ENCODE results near the gene PPP2R2C. TPM values are rescaled to one million over a fixed set of nuclear protein-coding genes. Genes with fewer than 3 reads are reported as not detected.

PPP2R2C gene
- total and polyA plus RNA-seq, 4 experiments from 2014 or later, result not detected

DNA sequence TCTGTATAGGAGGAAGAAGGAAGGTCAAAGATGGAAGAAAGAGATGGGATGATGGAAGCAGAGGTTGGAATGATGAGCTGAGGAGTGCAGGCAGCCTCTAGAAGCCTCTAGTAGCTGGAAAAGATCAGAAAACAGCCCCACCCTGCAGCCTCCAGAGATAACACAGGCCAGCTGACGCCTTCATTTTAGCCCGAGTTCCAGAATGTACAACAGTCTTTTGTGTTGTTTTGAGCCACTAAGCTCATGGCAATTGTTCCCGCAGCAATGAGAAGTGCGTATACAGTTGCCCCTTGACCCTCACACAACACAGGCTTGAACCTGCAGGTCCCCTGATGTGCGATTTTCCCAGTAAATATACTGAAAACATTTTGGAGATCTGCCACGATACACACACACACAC, 130.7 kb downstream of the PPP2R2C start:
- DNase-seq, result no peak
- H3K27ac Mint-ChIP-seq, result no peak overlapping the region
- no peak overlapping the region for H3K4me3 ChIP-seq (ENCODE audit: low read length in 2 of 2)
- H3K4me3 Mint-ChIP-seq, result no peak overlapping the region
- H3K36me3 Mint-ChIP-seq, result no peaks in the 10 kb centered on the region
- H3K9me3 Mint-ChIP-seq, result no peaks in the 10 kb centered on the region
- H3K9me3 ChIP-seq (ENCODE audit: control insufficient read depth in 1 of 2, low read length in 2 of 2), result no peaks in the 10 kb centered on the region
- intact Hi-C loops (cut with micrococcal nuclease), result no loop called here
- H3K36me3 ChIP-seq (ENCODE audit: insufficient read depth, low read length), result no peaks in the 10 kb centered on the region
- peaks cover 22% of the 10 kb centered on the region for H3K4me1 ChIP-seq (ENCODE audit: insufficient read depth, low read length)
- peaks cover 18 to 38% (median 23%) of the 10 kb centered on the region in 4 donors for H3K4me1 Mint-ChIP-seq
- ChIA-PET CTCF (ENCODE audit: partially characterized antibody) (interaction anchor here (1.0 to 3.2 kb wide), 2 partner anchors 10 to 16 kb away, joined by 3 to 24 read pairs; no protein-coding TSS in a partner anchor), POLR2A (ENCODE audit: partially characterized antibody) (no interaction called here)
- no peaks in the 10 kb centered on the region for H3K27me3 ChIP-seq (ENCODE audit: insufficient read depth, low read length)
- H3K27ac ChIP-seq (ENCODE audit: low read depth, low read length), result no peak overlapping the region
- peaks cover 5 to 7% of the 10 kb centered on the region in 2 donors for H3K27me3 Mint-ChIP-seq

DNA sequence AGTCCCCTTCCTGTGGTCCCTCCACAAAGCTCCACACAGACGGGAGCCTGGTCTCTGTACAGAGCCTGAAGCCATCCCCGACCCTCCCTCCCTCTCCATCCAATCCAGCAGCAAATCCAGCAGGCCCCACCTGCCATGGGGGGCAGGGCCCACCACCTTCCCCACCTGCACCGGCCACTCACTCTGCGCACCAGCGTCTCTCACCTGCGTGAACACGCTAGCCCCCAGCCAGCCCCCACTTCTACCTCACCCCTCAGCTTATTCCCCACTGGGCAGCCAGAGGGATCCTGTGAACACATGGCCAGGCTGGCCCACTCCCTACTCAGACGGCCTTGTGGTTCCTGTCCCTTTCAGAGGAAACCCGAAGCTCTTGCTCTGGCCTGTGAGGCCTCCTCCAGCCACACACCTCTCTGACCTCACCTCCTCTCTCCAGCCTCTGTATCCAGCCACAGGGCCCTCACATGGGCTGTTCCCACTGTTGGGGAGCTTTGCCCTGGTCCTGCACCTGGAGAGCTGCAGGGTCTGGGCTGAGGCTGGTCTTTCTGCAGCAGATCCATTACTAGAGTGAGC, 131.9 kb downstream of the PPP2R2C start:
- H3K4me3 Mint-ChIP-seq, result no peak overlapping the region
- no peaks in the 10 kb centered on the region for H3K36me3 ChIP-seq (ENCODE audit: insufficient read depth, low read length)
- DNase-seq, result no peak
- ChIA-PET POLR2A (ENCODE audit: partially characterized antibody) (no interaction called here), CTCF (ENCODE audit: partially characterized antibody) (interaction anchor here (1.1 to 3.2 kb wide), 2 partner anchors 9 to 20 kb away, joined by 3 to 24 read pairs; no protein-coding TSS in a partner anchor)
- H3K4me1 ChIP-seq (ENCODE audit: insufficient read depth, low read length), result peaks cover 22% of the 10 kb centered on the region
- H3K27me3 ChIP-seq (ENCODE audit: insufficient read depth, low read length), result no peaks in the 10 kb centered on the region
- no peak overlapping the region for H3K27ac ChIP-seq (ENCODE audit: low read depth, low read length)
- intact Hi-C loops (cut with micrococcal nuclease), result no loop called here
- no peaks in the 10 kb centered on the region for H3K9me3 Mint-ChIP-seq
- H3K36me3 Mint-ChIP-seq, result no peaks in the 10 kb centered on the region
- H3K4me1 Mint-ChIP-seq, result peaks cover 18 to 38% (median 23%) of the 10 kb centered on the region in 4 donors
- H3K27ac Mint-ChIP-seq, result peak overlapping the region in 2 of 7 donors; percentile 7 to 47
- H3K27me3 Mint-ChIP-seq, result peaks cover 3 to 7% of the 10 kb centered on the region in 2 donors
- no peaks in the 10 kb centered on the region for H3K9me3 ChIP-seq (ENCODE audit: control insufficient read depth in 1 of 2, low read length in 2 of 2)
- no peak overlapping the region for H3K4me3 ChIP-seq (ENCODE audit: low read length in 2 of 2)

DNA sequence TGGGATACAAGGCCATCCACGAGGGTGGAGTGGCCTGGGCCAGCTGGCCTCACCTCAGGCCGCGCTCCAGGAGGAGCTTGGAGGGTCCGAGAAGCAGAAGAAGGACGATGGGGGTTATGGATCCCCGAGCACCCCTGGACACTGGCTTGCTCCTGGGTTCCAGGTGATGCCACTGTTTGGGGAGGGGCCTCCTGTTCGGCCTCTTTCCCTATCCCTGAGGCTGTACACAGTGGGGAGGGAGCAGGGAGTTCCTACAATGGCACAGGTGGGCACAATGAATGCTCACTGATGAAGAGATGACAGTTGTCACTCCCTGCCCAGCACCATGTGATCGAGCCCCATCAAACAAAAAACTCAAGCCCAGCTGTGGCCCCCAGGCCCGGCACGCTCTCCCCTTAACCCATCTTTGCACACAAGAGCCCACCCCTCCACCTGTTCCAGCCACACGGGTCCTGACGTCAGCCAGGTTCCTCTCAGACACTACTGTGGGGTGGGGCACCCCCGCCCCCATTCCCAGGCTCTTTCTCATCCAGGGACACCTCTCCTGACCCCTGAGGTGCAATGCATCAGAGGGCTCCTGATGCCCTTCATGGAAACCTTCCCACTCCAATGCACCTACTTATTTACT, 132.5 kb downstream of the PPP2R2C start:
- H3K27ac ChIP-seq (ENCODE audit: low read depth, low read length), result no peak overlapping the region
- POLR2A ChIA-PET (ENCODE audit: partially characterized antibody), result interaction anchor here (0.7 kb wide), 1 partner anchor 15 kb away, joined by 3 read pairs; no protein-coding TSS in a partner anchor
- no peak overlapping the region for H3K4me3 ChIP-seq (ENCODE audit: low read length in 2 of 2)
- no peaks in the 10 kb centered on the region for H3K9me3 ChIP-seq (ENCODE audit: control insufficient read depth in 1 of 2, low read length in 2 of 2)
- peaks cover 22% of the 10 kb centered on the region for H3K4me1 ChIP-seq (ENCODE audit: insufficient read depth, low read length)
- H3K9me3 Mint-ChIP-seq, result peaks cover 0 to under 1% (median 0%) of the 10 kb centered on the region in 8 donors
- no peaks in the 10 kb centered on the region for H3K36me3 ChIP-seq (ENCODE audit: insufficient read depth, low read length)
- no peaks in the 10 kb centered on the region for H3K27me3 ChIP-seq (ENCODE audit: insufficient read depth, low read length)
- H3K36me3 Mint-ChIP-seq, result no peaks in the 10 kb centered on the region
- CTCF ChIA-PET (ENCODE audit: partially characterized antibody), result interaction anchor here (1.1 to 3.2 kb wide), 3 partner anchors 9 to 89 kb away, joined by 3 to 24 read pairs (median 4); no protein-coding TSS in a partner anchor
- peak overlapping the region in 1 of 8 donors; percentile 29 for H3K4me3 Mint-ChIP-seq
- H3K27ac Mint-ChIP-seq, result peak overlapping the region in 3 of 7 donors; percentile 7 to 47 (median 10)
- no peak for DNase-seq
- H3K4me1 Mint-ChIP-seq, result peaks cover 18 to 38% (median 23%) of the 10 kb centered on the region in 4 donors
- intact Hi-C loops (cut with micrococcal nuclease), result no loop called here
- H3K27me3 Mint-ChIP-seq, result peaks cover 3 to 7% of the 10 kb centered on the region in 2 donors

DNA sequence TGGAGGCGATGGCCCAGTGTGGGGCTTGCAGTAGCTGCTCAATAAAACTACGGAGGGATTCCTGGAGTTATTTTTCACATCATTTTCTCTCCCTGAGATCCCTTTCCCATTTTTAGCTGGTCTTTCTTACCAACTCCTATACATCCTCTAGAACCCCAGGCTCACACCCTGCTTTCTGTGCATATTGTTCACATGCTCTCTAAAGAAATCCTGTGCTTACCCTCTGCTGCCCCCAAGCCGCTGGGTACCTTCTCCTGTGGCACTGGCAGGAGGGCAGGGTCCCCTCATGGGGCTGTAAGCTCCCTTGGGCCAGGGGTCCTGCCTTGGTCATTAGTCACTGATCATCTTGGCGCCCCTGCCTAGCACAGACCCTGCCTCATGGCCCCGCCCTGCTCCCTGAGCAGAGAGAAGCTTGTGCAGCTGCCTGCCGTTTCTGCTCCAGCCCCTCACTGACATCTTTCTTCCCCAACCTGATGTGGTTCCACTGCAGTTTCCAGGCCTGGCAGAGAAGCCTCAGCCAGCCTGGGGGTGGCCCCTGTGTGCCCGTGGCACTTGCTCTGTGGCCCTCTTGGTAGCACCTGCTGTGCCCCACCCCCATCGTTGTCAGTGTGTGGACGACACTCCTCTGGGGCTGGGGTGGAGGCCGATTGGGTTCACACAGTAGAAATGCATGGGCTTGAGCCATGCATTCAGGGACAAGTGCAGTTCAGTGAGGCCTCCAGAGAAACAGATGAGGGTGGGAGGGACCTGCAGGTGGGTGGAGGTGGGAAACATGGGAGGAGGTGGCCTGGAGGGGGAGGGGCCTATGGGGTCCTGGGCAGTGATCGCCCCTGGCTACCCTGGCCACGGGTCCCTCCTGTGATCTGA, 133.2 kb downstream of the PPP2R2C start:
- peaks cover 5 to 8% of the 10 kb centered on the region in 2 donors for H3K27me3 Mint-ChIP-seq
- peaks cover 22% of the 10 kb centered on the region for H3K4me1 ChIP-seq (ENCODE audit: insufficient read depth, low read length)
- intact Hi-C loops (cut with micrococcal nuclease), result no loop called here
- peaks cover 0 to 2% (median 0%) of the 10 kb centered on the region in 8 donors for H3K9me3 Mint-ChIP-seq
- H3K9me3 ChIP-seq (ENCODE audit: control insufficient read depth in 1 of 2, low read length in 2 of 2), result no peaks in the 10 kb centered on the region
- no peak overlapping the region for H3K27ac ChIP-seq (ENCODE audit: low read depth, low read length)
- no peak for DNase-seq
- H3K27ac Mint-ChIP-seq, result no peak overlapping the region
- no peaks in the 10 kb centered on the region for H3K36me3 Mint-ChIP-seq
- ChIA-PET CTCF (ENCODE audit: partially characterized antibody) (interaction anchor here (0.6 to 1.6 kb wide), 4 partner anchors 8 to 157 kb away, joined by 3 to 7 read pairs (median 6); no protein-coding TSS in a partner anchor), POLR2A (ENCODE audit: partially characterized antibody) (interaction anchor here (0.7 kb wide), 1 partner anchor 15 kb away, joined by 3 read pairs; no protein-coding TSS in a partner anchor)
- H3K27me3 ChIP-seq (ENCODE audit: insufficient read depth, low read length), result no peaks in the 10 kb centered on the region
- H3K4me1 Mint-ChIP-seq, result peaks cover 18 to 38% (median 23%) of the 10 kb centered on the region in 4 donors
- H3K4me3 ChIP-seq (ENCODE audit: low read length in 2 of 2), result no peak overlapping the region
- no peaks in the 10 kb centered on the region for H3K36me3 ChIP-seq (ENCODE audit: insufficient read depth, low read length)
- H3K4me3 Mint-ChIP-seq, result peak overlapping the region in 2 of 8 donors; percentile 42 to 87

DNA sequence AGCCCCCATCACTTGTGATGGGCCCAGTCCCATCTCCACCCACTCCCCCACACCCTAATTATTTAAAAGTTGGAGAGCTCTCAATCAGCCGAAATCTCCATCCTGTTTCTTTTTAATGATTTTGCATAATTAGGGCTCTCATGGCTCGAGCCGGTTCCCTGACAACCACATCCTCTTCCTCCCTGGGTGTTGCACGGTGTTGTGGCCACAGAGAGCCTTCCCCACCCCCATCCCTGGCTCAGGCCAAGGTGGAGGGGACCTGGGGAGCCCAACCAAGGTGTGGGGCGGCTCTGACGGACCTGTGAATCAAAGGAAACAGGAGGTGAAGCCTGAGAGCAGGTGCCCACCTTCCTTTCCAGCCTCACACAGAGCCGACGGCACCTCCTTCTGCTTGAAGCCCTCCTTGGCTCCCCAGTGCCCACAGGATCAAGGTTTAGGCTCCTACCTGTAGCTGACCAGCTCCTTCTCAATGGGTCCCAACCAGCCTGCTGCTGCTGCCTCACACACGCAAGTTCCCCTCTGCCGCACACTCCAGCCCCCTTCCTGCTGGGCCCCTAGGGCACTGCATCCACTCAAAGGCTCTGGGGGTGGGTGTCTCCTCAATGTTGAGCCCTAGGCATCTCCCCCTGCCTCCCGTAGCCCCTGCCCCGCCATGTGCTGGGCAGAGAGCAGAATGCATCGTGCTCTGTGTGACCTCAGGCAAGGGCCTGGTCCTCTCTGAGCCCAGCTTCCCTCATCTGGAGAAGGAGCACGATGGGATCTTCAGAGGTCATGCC, 134.1 kb downstream of the PPP2R2C start:
- Mint-ChIP-seq H3K4me3 (peak overlapping the region; percentile 45 to 87 (median 78)), H3K27ac (peak overlapping the region in 5 of 7 donors; percentile 19 to 74 (median 32)), H3K27me3 (peaks cover 5 to 8% of the 10 kb centered on the region in 2 donors), H3K36me3 (no peaks in the 10 kb centered on the region), H3K9me3 (peaks cover 0 to 3% (median 0%) of the 10 kb centered on the region in 8 donors), H3K4me1 (peaks cover 18 to 38% (median 23%) of the 10 kb centered on the region in 4 donors)
- intact Hi-C loops (cut with micrococcal nuclease), result no loop called here
- no peak overlapping the region for H3K27ac ChIP-seq (ENCODE audit: low read depth, low read length)
- H3K9me3 ChIP-seq (ENCODE audit: control insufficient read depth in 1 of 2, low read length in 2 of 2), result no peaks in the 10 kb centered on the region
- ChIA-PET CTCF (ENCODE audit: partially characterized antibody) (interaction anchor here (1.0 to 1.6 kb wide), 3 partner anchors 8 to 87 kb away, joined by 4 to 7 read pairs (median 7); no protein-coding TSS in a partner anchor), POLR2A (ENCODE audit: partially characterized antibody) (interaction anchor here (1.0 kb wide), 1 partner anchor 11 kb away, joined by 3 read pairs; no protein-coding TSS in a partner anchor)
- H3K4me3 ChIP-seq (ENCODE audit: low read length in 2 of 2), result peak overlapping the region in 1 of 2 donors; percentile 22
- peaks cover 22% of the 10 kb centered on the region for H3K4me1 ChIP-seq (ENCODE audit: insufficient read depth, low read length)
- H3K27me3 ChIP-seq (ENCODE audit: insufficient read depth, low read length), result no peaks in the 10 kb centered on the region
- DNase-seq, result peak in 1 of 5 donors; percentile 27
- H3K36me3 ChIP-seq (ENCODE audit: insufficient read depth, low read length), result no peaks in the 10 kb centered on the region

DNA sequence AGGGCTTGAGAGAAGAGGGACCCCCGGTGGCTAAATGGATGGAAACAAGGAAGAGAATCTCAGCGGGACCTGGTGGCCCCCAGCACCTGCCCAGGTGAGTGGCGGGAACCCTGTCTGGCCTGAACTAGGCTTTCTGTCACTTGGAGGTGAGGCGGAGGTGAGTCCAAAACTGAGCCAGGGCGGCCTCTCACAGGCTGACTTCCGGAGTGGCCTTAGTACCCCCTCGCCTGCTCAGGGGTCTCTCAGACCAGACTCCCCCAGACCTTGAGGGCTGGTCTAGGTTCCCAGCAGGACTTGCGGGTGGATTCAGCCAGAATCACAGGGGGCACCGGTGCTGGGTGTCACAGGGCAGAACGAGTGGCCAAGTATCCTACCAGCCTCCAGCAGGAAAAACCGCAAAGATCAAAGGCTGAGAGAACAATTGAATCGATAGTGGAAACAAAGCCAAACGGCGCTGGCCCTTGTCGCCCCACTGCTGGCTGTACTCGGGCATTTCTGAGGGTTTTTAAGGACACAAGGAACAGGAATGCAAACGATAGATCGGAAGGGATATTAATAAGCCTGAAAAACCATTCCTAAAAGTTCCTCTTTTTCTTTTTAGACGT, 135.0 kb downstream of the PPP2R2C start:
- POLR2A ChIA-PET (ENCODE audit: partially characterized antibody), result interaction anchor here (1.0 kb wide), 1 partner anchor 10 kb away, joined by 3 read pairs; no protein-coding TSS in a partner anchor
- Mint-ChIP-seq H3K27me3 (peaks cover 7 to 11% of the 10 kb centered on the region in 2 donors), H3K9me3 (peaks cover 0 to 3% (median 0%) of the 10 kb centered on the region in 8 donors), H3K4me1 (peaks cover 18 to 38% (median 24%) of the 10 kb centered on the region in 4 donors), H3K27ac (peak overlapping the region in 2 of 7 donors; percentile 8 to 34), H3K36me3 (no peaks in the 10 kb centered on the region), H3K4me3 (peak overlapping the region; percentile 61 to 87 (median 78))
- intact Hi-C loops (cut with micrococcal nuclease), result no loop called here
- no peaks in the 10 kb centered on the region for H3K27me3 ChIP-seq (ENCODE audit: insufficient read depth, low read length)
- H3K27ac ChIP-seq (ENCODE audit: low read depth, low read length), result no peak overlapping the region
- no peaks in the 10 kb centered on the region for H3K9me3 ChIP-seq (ENCODE audit: control insufficient read depth in 1 of 2, low read length in 2 of 2)
- CTCF ChIA-PET (ENCODE audit: partially characterized antibody), result interaction anchor here (1.6 kb wide), 1 partner anchor 10 kb away, joined by 7 read pairs; no protein-coding TSS in a partner anchor
- H3K4me3 ChIP-seq (ENCODE audit: low read length in 2 of 2), result peak overlapping the region in 1 of 2 donors; percentile 22
- H3K4me1 ChIP-seq (ENCODE audit: insufficient read depth, low read length), result peaks cover 22% of the 10 kb centered on the region
- no peak for DNase-seq
- H3K36me3 ChIP-seq (ENCODE audit: insufficient read depth, low read length), result no peaks in the 10 kb centered on the region
